Right forelimb (tissue), 1 donor: ENCODE results near the gene CHRM1.
"Not testable (repeated sequence)": the region's sequence is repeated elsewhere in the genome, so short reads cannot be mapped to it uniquely, and the experiment has no call there.

Experiments
- DNase-seq: peaks from one replicate; pipeline ENCODE4 v3.0.0-alpha.2; 2018

CHRM1 gene, protein sequence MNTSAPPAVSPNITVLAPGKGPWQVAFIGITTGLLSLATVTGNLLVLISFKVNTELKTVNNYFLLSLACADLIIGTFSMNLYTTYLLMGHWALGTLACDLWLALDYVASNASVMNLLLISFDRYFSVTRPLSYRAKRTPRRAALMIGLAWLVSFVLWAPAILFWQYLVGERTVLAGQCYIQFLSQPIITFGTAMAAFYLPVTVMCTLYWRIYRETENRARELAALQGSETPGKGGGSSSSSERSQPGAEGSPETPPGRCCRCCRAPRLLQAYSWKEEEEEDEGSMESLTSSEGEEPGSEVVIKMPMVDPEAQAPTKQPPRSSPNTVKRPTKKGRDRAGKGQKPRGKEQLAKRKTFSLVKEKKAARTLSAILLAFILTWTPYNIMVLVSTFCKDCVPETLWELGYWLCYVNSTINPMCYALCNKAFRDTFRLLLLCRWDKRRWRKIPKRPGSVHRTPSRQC

DNA sequence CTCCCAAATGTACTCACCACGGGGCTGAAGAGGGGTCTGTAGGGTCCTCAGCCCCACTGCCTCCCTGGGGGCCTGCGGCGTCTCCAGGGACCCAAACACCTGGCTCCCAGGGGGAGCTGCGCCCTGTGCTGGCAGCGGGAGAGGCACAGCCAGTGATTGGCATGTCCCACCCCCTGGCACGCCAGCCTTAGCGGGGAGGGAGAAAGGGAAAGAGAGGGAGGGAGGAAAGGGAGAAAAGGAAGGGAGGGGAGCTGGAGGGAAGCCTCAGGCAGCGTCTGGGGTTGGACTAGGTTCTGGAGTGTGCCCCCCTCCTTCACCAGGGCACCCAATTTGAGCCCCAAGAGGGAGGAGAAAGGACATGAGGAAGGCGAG is at the start of gene CHRM1:
CHRM1 (minus strand) TSS at position 163 of the 372 bp plus-strand sequence. CDS start 10,263 bp downstream, outside the sequence.
- DNase-seq: no peak

DNA sequence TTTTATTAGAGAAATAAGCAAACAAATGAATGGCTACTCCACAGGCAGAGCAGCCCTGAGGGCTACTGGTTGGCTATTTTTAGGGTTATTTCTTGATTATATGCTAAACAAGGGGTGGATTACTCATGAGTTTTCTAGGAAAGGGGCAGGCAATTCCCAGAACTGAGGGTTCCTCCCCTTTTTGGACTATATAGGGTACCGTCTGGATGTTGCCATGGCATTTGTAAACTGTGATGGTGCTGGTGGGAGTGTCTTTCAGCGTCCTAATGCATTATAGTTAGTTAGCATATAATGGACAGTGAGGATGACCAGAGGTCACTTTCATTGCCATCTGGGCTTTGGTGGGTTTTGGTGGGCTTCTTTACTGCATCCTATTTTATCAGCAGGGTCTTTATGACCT is 44.4 kb upstream of the CHRM1 start:
- DNase-seq: no peak

DNA sequence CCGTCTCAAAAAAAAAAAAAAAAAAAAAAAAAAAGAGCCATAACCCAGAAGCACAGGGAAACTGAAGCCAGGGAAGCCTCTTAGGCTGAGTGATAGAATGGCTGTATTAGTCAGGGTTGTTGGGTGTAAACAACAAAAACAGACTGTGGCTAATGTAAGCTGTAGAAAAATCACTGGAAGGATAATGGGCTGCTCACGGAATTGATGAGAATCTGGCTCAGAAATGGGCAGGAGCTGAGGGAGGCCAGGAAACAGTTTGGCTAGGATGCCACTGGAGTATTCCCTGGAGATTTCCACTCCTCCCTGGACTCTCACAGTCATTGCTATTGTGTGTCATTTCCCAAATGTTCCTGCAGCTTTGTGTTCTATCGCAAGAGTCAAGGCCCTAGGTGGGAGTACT is 41.2 kb upstream of the CHRM1 start:
- DNase-seq: no peak

DNA sequence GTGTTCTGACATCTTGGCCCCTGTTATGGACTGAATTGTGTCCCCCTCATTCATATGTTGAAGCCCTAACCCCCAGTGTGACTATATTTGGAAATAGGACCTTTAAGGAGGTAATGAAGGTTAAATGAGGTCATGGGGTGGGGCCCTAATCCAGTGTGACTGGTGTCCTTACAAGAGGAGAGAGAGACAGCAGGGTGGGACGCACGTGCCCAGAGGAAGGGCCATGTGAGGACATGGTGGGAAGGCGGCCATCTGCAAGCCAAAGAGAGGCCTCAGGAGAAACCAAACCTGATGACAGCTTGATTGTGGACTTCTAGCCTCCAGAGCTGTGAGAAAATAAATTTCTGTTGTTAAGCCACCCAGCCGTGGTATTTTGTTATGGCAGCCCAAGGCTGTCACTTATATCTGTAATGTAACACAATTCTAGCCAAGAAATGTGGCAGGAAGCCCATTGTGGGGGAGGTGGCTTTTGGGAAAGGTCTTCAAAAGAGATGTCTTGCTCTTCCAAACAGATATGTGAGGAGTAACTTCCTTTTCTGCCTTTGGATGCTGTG is 39.9 kb upstream of the CHRM1 start:
- DNase-seq: no peak

DNA sequence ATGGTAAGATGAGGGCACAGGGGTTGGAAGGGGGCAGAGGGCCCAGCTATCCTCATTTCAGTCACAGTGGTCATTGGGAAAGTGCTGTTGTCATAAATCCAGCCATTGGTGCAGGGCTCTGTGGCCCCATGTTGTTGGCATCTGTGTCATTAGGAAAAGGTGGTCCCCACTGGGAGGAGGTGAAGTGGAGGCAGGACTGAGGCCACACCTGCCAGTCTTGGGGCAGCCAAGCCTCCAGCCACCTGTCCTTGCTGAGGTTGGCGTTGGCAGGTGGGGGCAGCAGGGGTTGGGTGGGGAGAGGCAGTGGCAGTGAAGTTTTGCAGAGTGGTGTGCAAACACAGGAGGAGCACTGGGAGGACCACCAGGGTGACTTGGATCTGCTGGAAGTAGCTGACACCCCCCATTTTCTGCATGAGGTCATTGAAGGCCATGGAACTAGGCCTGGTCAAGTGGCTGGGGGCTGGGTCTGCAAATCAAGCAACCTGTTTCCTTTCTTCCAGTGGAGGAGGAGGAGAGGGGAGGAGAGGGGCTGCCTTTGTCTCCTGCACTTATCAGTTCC is 38.3 kb upstream of the CHRM1 start:
- DNase-seq: no peak

DNA sequence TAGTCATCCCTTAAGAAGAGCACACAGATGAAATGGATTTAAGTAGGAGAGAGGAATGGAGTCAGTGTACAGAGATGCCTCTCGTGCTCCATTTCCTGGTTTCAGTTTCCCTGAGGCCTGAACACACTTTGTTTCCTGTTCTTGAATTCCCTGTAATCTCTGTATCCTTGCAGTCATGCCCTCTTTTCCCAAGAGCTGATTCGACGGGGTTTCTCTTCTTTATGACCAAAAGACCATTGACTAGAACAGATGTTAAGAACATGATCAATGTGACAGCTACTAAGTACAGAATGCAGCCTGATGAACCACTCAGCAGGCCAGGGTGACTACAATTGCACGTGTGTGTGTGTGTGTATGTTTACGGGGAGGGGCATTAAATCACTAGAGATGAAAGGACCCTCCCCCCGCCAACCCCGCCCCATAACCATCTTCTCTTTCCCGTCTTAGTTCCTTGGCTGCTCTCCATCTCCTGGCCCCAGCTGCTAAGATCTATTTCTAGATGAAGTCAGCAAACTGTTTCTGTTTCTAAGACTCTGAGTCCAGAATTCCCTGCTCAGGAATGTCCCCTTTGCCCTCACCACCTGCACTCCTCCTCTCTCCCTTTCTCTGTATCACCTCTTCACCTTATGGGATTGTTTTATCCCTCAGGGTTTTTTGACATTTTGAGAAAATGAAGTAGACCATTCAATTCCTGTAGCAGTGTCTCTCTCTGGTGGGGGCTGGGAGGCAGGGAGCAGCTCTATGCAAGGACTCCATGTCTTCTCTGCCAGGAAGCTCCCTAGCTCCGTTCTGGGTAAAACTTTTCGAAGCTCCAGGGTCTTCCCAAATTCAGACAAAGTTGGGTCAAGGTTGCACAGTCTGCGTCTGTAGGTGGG is 37.6 kb upstream of the CHRM1 start:
- DNase-seq: peak; percentile 76

DNA sequence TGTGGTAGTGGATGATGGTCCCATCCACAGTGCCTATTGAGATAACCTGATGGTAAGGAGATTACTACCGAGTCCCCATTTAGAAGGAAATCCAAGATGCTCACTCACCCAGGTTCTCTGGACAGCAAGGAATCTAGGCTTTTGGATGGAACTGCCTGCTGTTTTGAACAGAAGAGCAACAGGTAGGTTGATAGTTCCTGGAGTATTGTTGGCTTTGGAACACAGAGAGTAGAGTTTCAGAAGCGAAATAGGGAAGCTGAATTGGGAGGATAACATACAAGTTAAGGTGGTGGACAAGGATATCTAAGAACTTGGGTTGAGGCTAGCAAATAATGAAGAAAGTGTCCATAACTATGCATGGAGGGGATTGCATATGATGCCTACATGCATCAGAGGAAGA is 36.0 kb upstream of the CHRM1 start:
- no peak for DNase-seq

DNA sequence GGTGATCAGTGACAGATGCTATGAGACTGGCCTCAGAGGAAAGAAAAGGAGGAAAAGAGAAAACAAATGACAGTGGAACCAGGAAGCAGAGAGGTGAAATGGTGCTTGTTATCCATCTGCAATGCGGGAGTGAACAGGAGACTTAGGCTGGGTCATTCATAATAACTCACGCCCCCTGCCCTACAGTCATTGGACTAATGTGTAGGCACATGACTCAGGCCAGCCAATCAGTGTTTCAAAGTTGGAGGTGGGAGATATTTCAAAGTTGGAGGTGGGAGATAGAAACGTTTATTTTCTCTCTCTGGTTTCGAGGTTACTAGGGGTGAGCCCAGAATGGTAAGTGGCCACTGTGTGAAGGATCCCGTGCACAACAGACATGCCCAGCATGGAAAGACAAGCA is 33.3 kb upstream of the CHRM1 start:
- DNase-seq: no peak

DNA sequence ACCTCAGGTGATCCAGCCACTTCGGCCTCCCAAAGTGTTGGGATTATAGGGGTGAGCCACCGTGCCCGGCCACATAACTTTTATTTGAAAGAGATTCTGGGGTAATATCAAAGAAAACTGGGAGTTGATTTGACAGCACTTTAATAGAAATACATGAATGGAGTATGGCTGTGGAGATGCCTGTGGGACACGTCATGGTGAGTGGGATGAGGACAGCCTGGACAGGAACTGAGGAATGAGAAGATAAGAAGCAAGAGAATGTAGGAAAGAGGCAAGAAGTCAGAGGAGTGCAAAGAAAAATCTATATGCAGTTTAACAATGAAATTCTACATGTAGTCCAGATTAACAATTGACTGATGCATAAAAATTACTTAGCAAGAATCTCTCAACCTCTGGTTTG is 32.6 kb upstream of the CHRM1 start:
- no peak for DNase-seq

DNA sequence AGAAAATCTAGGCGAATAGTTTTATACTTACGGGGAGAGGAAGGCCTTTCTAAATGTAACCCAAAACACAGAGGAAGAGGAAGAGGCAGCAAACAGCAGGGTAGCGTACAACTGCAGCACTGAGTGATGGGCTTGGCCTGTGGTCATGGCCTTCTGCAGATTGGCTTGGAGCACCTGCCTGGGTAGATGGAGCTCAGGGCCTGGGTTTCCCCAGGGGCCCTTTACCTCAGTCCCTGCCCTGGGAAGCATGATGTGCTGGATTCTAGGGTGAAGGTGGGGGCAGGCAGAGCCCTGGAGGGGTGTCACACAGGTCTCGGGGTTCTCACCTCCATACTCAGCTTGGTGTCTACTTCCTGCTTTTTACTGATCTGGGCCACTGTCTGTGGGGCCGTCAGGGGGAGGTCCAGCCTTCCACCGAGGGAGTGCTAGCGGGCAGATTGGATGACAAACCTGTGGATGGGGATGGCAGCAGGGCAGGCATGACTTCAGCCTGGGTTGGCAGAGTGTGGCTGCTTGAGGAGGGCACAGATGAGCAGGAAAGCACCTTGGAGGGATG is 27.7 kb upstream of the CHRM1 start:
- no peak for DNase-seq

DNA sequence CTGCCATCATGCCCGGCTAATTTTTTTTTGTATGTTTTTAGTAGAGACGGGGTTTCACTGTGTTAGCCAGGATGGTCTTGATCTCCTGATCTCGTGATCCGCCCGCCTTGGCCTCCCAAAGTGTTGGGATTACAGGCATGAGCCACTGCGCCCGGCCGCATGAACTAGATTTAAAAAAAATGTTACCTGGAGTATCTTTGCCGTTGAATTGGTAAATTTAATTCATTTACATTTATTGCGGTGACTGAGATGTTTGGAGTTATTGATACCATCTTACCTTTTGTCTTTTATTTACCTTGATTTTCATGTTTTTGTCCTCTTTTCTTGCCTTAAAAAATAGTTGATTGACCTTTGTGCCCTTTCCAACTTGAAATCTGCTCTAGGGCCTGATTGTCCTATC is 24.4 kb upstream of the CHRM1 start:
- DNase-seq: not testable (repeated sequence)

DNA sequence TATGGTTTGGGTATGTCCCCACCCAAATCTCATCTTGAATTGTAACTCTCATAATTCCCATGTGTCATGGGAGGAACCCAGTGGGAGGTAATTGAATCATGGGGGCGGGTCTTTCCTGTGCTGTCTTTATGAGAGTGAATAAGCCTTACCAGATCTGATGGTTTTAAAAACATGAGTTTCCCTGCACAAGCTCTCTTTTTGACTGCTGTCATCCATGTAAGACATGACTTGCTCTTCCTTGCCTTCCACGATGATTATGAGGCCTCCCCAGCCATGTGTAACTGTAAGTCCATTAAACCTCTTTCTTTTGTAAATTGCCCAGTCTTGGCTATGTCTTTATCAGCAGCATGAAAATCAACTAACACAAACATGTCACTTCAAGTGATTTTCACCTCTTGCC is 16.4 kb upstream of the CHRM1 start:
- not testable (repeated sequence) for DNase-seq

DNA sequence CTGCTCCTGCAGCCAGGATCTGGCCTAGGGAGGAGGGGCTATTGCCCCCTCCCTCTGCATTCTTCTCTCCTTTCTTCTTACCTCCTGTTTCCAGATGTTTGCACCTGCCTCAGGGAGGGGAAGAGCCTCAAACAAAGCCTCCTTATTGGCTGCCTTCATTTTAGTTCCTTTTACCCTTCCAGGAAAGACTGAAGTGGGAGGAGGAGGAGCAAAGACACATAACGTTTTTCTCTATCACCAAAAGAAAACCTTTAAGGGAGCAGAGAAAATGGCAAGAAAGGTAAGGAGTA is 13.3 kb upstream of the CHRM1 start:
- DNase-seq: no peak

DNA sequence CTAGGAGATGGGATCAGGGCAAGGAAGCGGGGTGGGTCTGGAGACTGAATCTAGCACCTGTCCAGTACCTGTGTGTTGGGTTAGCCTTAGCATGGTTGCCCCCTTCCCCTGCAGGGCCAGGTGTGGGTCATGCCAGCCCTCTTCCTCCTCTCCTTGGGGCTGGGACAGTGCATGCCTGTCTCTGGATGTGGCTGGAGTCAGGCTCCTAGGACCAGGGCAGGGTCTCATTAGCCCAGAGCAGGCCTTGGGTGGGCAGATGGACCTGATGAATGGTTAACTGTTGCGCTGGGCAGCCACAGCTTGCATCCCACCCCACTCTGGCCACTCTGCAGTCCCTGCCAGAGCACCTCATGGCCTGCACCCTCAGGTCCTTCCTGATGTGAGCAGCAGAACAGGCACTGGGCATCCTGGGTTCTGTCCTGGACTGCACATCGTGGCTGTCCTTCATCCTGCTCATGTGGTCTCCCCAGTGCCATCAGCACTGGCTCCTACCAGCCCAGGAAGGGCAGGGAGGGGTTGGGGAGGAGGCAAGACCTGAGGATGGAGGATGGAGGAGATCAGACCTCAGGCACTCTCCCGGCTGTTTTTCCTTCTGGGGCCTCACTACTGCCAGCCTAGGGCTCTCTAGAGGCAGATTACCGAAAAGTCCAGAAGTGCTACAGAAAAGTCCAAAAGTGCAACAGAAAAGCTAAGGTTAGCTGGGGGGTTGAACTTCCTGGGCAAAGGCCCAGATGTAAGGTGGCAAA is 12.8 kb upstream of the CHRM1 start:
- no peak for DNase-seq

DNA sequence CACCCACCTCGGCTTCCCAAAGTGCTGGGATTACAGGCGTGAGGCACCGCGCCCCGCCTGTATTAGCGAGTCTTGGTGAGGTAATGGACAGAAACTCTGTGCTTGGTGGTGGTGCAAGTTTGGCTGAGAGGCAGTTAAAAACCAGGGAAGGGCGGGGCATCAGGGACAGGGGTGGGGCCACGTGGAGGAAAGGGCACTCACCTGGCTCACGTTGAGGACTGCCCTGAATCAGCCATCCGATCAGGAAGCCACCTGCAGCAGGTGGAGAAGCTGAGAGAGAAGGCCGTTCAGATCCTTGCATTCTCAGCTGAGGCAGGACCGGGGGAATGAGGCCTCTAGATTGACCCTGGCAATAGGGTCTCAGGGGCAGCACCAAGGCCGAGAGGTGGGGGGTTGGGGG is 12.1 kb upstream of the CHRM1 start:
- no peak for DNase-seq

DNA sequence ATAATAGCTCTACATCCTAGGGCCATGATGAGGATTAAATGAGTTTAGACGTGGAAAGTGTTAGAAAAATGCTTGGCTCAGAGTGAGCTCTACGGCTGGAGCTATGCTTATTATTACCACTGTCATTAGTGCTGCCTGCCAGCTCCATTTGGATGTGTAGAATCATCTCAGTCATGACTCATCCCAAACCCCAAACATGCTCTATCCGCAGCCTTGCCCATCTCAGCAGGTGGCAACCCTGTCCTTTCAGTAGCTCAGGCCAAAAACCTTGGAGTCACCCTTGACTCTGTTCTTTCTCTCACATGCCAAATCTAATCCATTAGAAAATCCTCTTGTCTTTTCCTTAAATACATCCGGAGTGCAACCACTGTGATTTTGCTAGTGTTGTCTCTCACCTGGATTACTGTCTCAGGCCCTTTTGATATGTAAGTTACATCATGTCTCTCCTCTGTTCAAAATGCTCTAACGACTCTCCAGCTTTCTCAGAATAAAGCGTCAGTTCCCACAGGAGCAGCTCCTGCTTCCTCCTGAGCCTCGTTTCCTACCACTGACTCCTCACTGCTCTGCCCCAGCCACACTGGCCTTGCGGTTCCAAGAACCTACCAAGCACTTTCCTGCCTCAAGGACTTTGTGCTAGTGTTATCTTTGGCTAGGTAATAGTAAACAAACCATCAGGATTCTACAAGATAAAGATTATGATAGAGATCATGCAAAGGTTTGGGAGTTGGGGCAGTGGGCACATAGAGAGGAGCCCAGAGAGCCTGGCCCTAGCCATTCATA is 10.5 kb upstream of the CHRM1 start:
- no peak for DNase-seq

DNA sequence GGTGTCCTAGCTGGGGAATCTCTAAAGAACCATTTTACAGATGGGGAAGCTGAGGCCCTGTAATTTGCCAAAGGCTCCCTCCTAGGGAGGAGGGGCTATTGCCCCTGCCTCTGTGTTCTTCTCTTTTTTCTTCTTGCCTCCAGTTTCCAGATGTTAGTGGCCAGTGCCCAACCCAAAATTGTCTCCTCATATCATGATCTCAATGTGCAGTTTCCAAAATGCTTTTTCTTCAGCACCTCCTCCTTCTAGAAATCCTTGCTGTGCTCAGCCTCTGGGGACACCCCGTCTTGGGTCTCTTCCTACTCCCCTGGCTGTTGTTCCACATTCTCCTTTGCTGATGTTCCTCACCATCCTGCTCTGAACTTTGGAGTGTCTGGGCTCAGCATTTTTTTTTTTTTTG is 9.5 kb upstream of the CHRM1 start:
- no peak for DNase-seq

DNA sequence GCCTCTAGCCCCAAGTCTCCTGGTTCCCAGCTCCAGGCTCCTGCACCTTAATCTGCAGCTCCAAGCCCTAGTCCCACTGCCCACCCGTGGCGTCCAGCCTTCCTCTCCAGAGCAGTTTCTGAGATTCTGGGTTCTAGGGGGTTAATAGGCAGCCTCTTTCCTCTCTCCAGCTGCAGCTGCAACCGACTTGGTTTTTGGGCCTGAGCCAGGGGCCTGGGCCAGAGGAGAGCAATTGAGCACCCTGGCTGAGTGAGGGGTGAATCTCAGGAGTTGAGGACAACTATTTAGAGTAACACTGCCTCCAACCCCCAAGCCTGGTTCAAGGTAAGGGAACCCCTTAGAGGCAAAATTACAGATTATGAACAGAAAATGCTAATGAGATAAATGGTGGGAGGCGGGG is 9.0 kb upstream of the CHRM1 start:
- DNase-seq: peak; percentile 69

DNA sequence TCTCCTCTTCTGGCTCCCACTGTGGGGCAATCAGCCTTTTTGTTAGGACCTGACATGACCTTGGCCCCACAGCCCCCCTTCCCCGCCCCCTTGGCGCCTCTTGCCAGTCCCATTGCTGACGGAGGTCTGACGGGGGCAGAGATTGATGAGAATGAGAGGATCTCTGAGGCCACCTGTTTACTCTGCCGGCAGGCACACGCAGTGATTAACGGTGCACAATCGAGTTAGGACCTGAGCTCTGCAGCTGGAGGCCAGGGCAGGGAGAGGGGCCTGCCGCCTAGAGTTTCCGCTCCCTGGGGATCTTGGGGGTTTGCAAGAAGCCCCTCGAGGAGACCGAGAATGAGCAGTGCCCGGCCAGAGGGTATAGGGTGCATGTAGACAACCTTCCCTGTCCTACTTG is 6.8 kb upstream of the CHRM1 start:
- no peak for DNase-seq

DNA sequence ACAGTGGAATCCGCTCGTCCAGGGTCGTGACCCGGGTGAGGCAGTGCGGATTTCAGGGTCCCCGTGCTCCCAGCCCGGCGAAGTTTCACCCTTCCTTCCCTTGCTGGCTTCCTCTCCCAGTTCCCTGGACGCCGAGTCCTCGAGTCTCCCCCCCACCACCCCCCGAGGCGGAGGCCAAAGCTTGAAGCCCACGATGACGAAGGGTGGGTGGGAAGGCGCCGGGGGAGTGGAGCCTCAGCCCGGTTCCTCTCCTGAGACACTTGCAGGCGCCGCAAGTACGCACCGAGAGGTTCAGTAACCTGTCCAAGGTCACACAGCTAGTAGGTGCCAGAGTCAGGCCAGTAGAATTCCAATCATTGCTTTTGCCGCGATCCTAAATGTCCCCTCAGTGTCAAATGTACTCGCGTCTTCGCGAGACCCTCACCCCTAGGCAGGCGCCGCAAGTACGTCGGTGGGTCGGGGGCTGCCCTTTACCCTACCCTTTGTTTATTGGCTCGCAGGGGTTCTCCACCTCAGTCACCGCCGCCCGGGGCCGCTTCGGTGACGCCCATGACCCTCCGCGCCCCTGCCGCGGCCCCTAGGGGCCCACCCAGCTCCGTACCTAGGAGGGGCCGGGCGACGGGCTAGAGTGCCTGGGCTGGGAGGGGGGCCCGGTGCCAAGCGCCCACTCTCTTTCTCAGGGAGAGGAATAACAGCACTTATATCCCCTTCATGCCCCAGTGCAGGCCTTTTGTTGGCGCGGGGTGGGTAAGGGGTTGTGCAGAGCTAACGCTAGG is 5.7 kb upstream of the CHRM1 start:
- no peak for DNase-seq
